GM12878 (cell line): Measurements from ENCODE around the gene STK40. TPM values are rescaled to one million over a fixed set of nuclear protein-coding genes. Genes with fewer than 3 reads are reported as not detected.

Source experiments
- ATAC-seq: fragments of 200-7000 bp; cut with Tn5 transposase; 3 replicates; pipeline ENCODE4 v1.9.1; 2020; ENCODE audit warnings: mild to moderate bottlenecking, moderate library complexity
- BruUV-seq: library from RNA; stranded (reverse); fragments of 400-500 nt; replicated peaks from 2 replicates; lab custom pipeline; 2021; lab: Mats Ljungman, UMichigan
- CTCF ChIA-PET: fragments of 300-600 bp; sonication (Branson Sonifier 250); formaldehyde crosslinking; extraction: SDS; loops from one replicate; lab custom pipeline; 2021; ENCODE audit warnings: inconsistent platforms; lab: Yijun Ruan, JAX
- POLR2A ChIA-PET: fragments of 350-600 bp; formaldehyde crosslinking; extraction: SDS; loops from one replicate; lab custom pipeline; 2021; ENCODE audit warnings: inconsistent platforms; lab: Charles Lee
- RAD21 ChIA-PET: fragments of 300-600 bp; sonication (Branson Sonifier 250); formaldehyde crosslinking; loops from one replicate; lab custom pipeline; 2023; ENCODE audit warnings: antibody characterized with exemption; ENCODE audit not compliant: unreplicated experiment; lab: Charles Lee
- SMC1A ChIA-PET: fragments of 300-600 bp; sonication (Branson Sonifier 250); formaldehyde crosslinking; loops from one replicate; lab custom pipeline; 2023; ENCODE audit not compliant: unreplicated experiment, uncharacterized antibody; lab: Charles Lee
- DNase-seq: peaks from one replicate; pipeline ENCODE4 v3.0.0-alpha.2; 2011; ENCODE audit warnings: low read depth, low spot score
- FAIRE-seq: peaks from 3 replicates; lab custom pipeline; 2011; peaks lifted over from hg19 to GRCh38; lab: Jason Lieb, UNC
- H2AFZ ChIP-seq: 2 replicates; pipeline ENCODE4 v1.6.0; 2011; ENCODE audit warnings: low read depth, low read length, control low read depth; ENCODE audit not compliant: control insufficient read depth
- H3K27ac ChIP-seq: 2 replicates; pipeline ENCODE4 v1.5.1; 2011; ENCODE audit warnings: control low read depth; ENCODE audit not compliant: control insufficient read depth, insufficient read depth
- H3K27me3 ChIP-seq, 2 experiments: replicated peaks in 1 of 2; 2 replicates each; pipeline versions ENCODE4 v1.6.0 to v1.6.1; 2011; ENCODE audit warnings: low read length in 1 of 2; ENCODE audit not compliant: control insufficient read depth in 2 of 2, insufficient read depth in 2 of 2
- H3K36me3 ChIP-seq, 2 experiments: 2 replicates each; pipeline ENCODE4 v1.5.1; 2011; ENCODE audit warnings: low read length in 1 of 2; ENCODE audit not compliant: control insufficient read depth in 2 of 2, insufficient read depth in 2 of 2
- H3K4me1 ChIP-seq: 2 replicates; pipeline ENCODE4 v1.6.1; 2011; ENCODE audit warnings: mild to moderate bottlenecking, low read length, moderate library complexity, mixed read lengths; ENCODE audit not compliant: control insufficient read depth, insufficient read depth
- H3K4me2 ChIP-seq: 2 replicates; pipeline ENCODE4 v1.6.0; 2011; ENCODE audit warnings: control low read depth; ENCODE audit not compliant: control insufficient read depth, insufficient read depth
- H3K4me3 ChIP-seq: fragments of 200-600 bp; sonication (generic); 2 replicates; pipeline ENCODE4 v1.5.1; 2016
- H3K79me2 ChIP-seq: 2 replicates; pipeline ENCODE4 v1.6.0; 2011; ENCODE audit warnings: low read length; ENCODE audit not compliant: control insufficient read depth, insufficient read depth
- H3K9ac ChIP-seq: 2 replicates; pipeline ENCODE4 v1.8.0; 2011; ENCODE audit warnings: low read length, control low read depth, mixed read lengths; ENCODE audit not compliant: control insufficient read depth, insufficient read depth
- H3K9me3 ChIP-seq: replicated peaks from 3 replicates; pipeline ENCODE4 v1.5.1; 2011; ENCODE audit warnings: mild to moderate bottlenecking, low read length; ENCODE audit not compliant: control insufficient read depth, insufficient read depth
- H4K20me1 ChIP-seq: 2 replicates; pipeline ENCODE4 v1.6.0; 2011; ENCODE audit not compliant: control insufficient read depth, insufficient read depth
- CBFB ChIP-seq: IDR thresholded peaks from 2 replicates; pipeline ENCODE4 v1.6.1; 2016; ENCODE audit warnings: antibody characterized with exemption, low read depth
- NFYB ChIP-seq: IDR thresholded peaks from 2 replicates; pipeline ENCODE4 v1.6.1; 2011; ENCODE audit warnings: low read depth, mild to moderate bottlenecking, low read length, improper control_type of control experiment, moderate library complexity; ENCODE audit not compliant: insufficient read depth
- NR2F1 ChIP-seq: fragments of 450-650 bp; conservative IDR thresholded peaks from 2 replicates; pipeline ENCODE4 v1.6.1; 2017; ENCODE audit warnings: mild to moderate bottlenecking
- RAD51 ChIP-seq: fragments of 450-650 bp; IDR thresholded peaks from 2 replicates; pipeline ENCODE4 v1.6.1; 2016; ENCODE audit warnings: moderate library complexity, mild to moderate bottlenecking, inconsistent platforms
- RBBP5 ChIP-seq: fragments of 200-600 bp; sonication (generic); conservative IDR thresholded peaks from 2 replicates; pipeline ENCODE4 v1.6.1; 2016
- SPI1 ChIP-seq: IDR thresholded peaks from 2 replicates; pipeline ENCODE4 v1.6.1; 2011; ENCODE audit warnings: low read depth, mild to moderate bottlenecking, low read length, moderate library complexity, borderline replicate concordance; ENCODE audit not compliant: insufficient read depth
- TCF3 ChIP-seq: IDR thresholded peaks from 2 replicates; pipeline ENCODE4 v1.6.1; 2012; ENCODE audit warnings: low read depth, mild to moderate bottlenecking, low read length, borderline replicate concordance; ENCODE audit not compliant: insufficient read depth
- ZBED1 ChIP-seq: IDR thresholded peaks from 2 replicates; pipeline ENCODE4 v1.6.1; 2016; ENCODE audit warnings: borderline replicate concordance
- WGBS: methylation state at CpG from one replicate; pipeline ENCODE4 v1.1.6; 2016; ENCODE audit warnings: low lambda C conversion rate; ENCODE audit not compliant: insufficient replicate concordance, insufficient coverage; ENCODE audit errors: missing lambda C conversion rate; 5-methylcytosine and 5-hydroxymethylcytosine counted together
- in situ Hi-C: fragments of 300-500 bp; cut with MboI; formaldehyde crosslinking; loops from 9 replicates; pipeline ENCODE4 v1.14.3; 2018; ENCODE audit warnings: mixed read lengths
- intact Hi-C: fragments of 100-400 bp; cut with micrococcal nuclease; formaldehyde crosslinking; loops from one replicate; pipeline ENCODE4 v1.14.2; 2022; ENCODE audit not compliant: unreplicated experiment
- polyA plus RNA-seq, 11 experiments: library from polyadenylated mRNA; depleted of rRNA in 4 of 11; unstranded in 6 of 11; stranded (reverse) in 5 of 11; fragments of >200 nt; fragmentation: Nextera tagmentation in 4 of 11; fragmentation: Illumina TruSeq in 1 of 11; extraction: Ambion mirVana in 4 of 11; extraction: Trizol in 1 of 11; gene quantifications; 1 replicate in 1 of 11; 2 replicates in 10 of 11; pipeline versions ENCODE4 v1.2.1 to v1.2.3, GENCODE V29; 2011 to 2016; ENCODE audit warnings: inconsistent platforms in 2 of 11, missing spikeins in 2 of 11, low read depth in 1 of 11
- total RNA-seq, 4 experiments: library from RNA; depleted of rRNA in 3 of 4; stranded (reverse); fragments of >200 nt in 3 of 4; fragmentation: Illumina TruSeq in 1 of 4; extraction: Trizol in 1 of 4; gene quantifications; 2 replicates each; pipeline versions ENCODE4 v1.2.1 to v1.2.3, GENCODE V29; 2013 to 2021
- TF ChIP-seq, protein P1 (sequence below): fragments of 450-650 bp; IDR thresholded peaks from 2 replicates; pipeline ENCODE4 v1.6.1; 2017; ENCODE audit warnings: mild to moderate bottlenecking, moderate library complexity

The STK40 gene
- total and polyA plus RNA-seq, 10 of the 15 experiments (the other 5 are each of a cell fraction or from before 2014, with no cell fraction given), result 0.27 to 51.0 (median 29.5) TPM

GRCh38 chr1:36344395-36344680 lies 41.4 kb downstream of the STK40 start:
- Histone ChIP-seq H3K4me2 (no peak overlapping the region), H3K27me3 (no peaks in the 10 kb centered on the region), H3K9me3 (no peaks in the 10 kb centered on the region), H3K4me3 (no peak overlapping the region), H3K4me1 (peaks cover 12% of the 10 kb centered on the region), H3K9ac (no peak overlapping the region), H4K20me1 (no peaks in the 10 kb centered on the region), H2AFZ (no peak overlapping the region), H3K27ac (no peak overlapping the region), H3K79me2 (no peaks in the 10 kb centered on the region; the same call in 1 of the 2 replicates), H3K36me3 (peaks cover 15 to 18% of the 10 kb centered on the region in 2 experiments; a peak in 3 of 4 replicates)
- in situ Hi-C loops (no loop called here), intact Hi-C loops (no loop called here)
- FAIRE-seq (no peak), DNase-seq (no peak), ATAC-seq (no peak)
- no TSS peak for BruUV-seq
- ChIA-PET RAD21 (interaction anchor here (0.6 kb wide), 1 partner anchor 76 kb away, joined by 3 read pairs; no protein-coding TSS in a partner anchor), SMC1A (no interaction called here), POLR2A (interaction anchor here (0.5 to 1.0 kb wide), 2 partner anchors 23 to 807 kb away, joined by 3 to 4 read pairs; no protein-coding TSS in a partner anchor), CTCF (interaction anchor here (0.6 to 13.5 kb wide), 4 partner anchors 16 to 117 kb away, joined by 3 to 157 read pairs (median 12); no protein-coding TSS in a partner anchor)
- no peak for TF ChIP-seq RBBP5
- TF ChIP-seq RAD51, result no peak
- TF ChIP-seq ZBED1, result no peak
- no peak for TF ChIP-seq NR2F1
- TF ChIP-seq, protein P1, sequence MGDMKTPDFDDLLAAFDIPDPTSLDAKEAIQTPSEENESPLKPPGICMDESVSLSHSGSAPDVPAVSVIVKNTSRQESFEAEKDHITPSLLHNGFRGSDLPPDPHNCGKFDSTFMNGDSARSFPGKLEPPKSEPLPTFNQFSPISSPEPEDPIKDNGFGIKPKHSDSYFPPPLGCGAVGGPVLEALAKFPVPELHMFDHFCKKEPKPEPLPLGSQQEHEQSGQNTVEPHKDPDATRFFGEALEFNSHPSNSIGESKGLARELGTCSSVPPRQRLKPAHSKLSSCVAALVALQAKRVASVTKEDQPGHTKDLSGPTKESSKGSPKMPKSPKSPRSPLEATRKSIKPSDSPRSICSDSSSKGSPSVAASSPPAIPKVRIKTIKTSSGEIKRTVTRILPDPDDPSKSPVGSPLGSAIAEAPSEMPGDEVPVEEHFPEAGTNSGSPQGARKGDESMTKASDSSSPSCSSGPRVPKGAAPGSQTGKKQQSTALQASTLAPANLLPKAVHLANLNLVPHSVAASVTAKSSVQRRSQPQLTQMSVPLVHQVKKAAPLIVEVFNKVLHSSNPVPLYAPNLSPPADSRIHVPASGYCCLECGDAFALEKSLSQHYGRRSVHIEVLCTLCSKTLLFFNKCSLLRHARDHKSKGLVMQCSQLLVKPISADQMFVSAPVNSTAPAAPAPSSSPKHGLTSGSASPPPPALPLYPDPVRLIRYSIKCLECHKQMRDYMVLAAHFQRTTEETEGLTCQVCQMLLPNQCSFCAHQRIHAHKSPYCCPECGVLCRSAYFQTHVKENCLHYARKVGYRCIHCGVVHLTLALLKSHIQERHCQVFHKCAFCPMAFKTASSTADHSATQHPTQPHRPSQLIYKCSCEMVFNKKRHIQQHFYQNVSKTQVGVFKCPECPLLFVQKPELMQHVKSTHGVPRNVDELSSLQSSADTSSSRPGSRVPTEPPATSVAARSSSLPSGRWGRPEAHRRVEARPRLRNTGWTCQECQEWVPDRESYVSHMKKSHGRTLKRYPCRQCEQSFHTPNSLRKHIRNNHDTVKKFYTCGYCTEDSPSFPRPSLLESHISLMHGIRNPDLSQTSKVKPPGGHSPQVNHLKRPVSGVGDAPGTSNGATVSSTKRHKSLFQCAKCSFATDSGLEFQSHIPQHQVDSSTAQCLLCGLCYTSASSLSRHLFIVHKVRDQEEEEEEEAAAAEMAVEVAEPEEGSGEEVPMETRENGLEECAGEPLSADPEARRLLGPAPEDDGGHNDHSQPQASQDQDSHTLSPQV, result no peak
- no peak for TF ChIP-seq NFYB
- TF ChIP-seq CBFB, result no peak
- TF ChIP-seq SPI1, result no peak
- no peak for TF ChIP-seq TCF3
- 84% methylated on average over 8 of the region's 8 CpGs for WGBS
